ENCODE measurements around the gene QKI.

Gene QKI

GRCh38 chr6:163580311-163581030 lies 166.0 kb downstream of the QKI start:
- Histone ChIP-seq H3K27ac (ENCODE audit: extremely low read depth, low read depth, low read length) (no peak overlapping the region), H3K4me3 (ENCODE audit: low read depth, low read length) (no peak overlapping the region), H3K36me3 (ENCODE audit: control insufficient read depth in 2 of 2, insufficient read depth in 1 of 2, low read length in 2 of 2) (no peaks in the 10 kb centered on the region), H3K4me1 (ENCODE audit: control insufficient read depth, insufficient read depth, low read length) (peaks cover 5% of the 10 kb centered on the region; the same call in 1 of the 2 replicates), H3K9me3 (ENCODE audit: control insufficient read depth, insufficient read depth, low read depth, low read length) (no peaks in the 10 kb centered on the region)
- CTCF ChIA-PET: interaction anchor here (0.6 kb wide), 3 partner anchors 12 to 169 kb away, joined by 3 to 5 read pairs (median 3); no protein-coding TSS in a partner anchor
- POLR2A ChIA-PET: interaction anchor here (0.5 kb wide), 1 partner anchor 276 kb away, joined by 8 read pairs; no protein-coding TSS in a partner anchor
- TF ChIP-seq ZNF623 (tag by site-specific recombination; IDR thresholded peaks at IDR 0.05) (no peak), ZNF521 (tag by site-specific recombination; IDR thresholded peaks at IDR 0.05) (no peak), SETDB1 (IDR thresholded peaks at IDR 0.05; ENCODE audit: insufficient read length, low read length) (no peak), ZNF354C (tag by site-specific recombination; IDR thresholded peaks at IDR 0.05; ENCODE audit: borderline replicate concordance, low read depth) (no peak), ZNF777 (tag by site-specific recombination; IDR thresholded peaks at IDR 0.05; ENCODE audit: borderline replicate concordance) (no peak), ZNF555 (tag by site-specific recombination; conservative IDR thresholded peaks at IDR 0.05) (no peak), ZFP3 (tag by site-specific recombination; IDR thresholded peaks at IDR 0.05; ENCODE audit: low read depth) (no peak), HOXA7 (CRISPR knock-in tag; IDR thresholded peaks at IDR 0.05; ENCODE audit: borderline replicate concordance) (no peak), ZNF155 (tag by site-specific recombination; IDR thresholded peaks at IDR 0.05) (no peak), ZNF114 (tag by site-specific recombination; IDR thresholded peaks at IDR 0.05) (no peak), ZNF530 (tag by site-specific recombination; IDR thresholded peaks at IDR 0.05; ENCODE audit: low read depth) (no peak), ZNF707 (tag by site-specific recombination; IDR thresholded peaks at IDR 0.05) (no peak), ZNF350 (tag by site-specific recombination; IDR thresholded peaks at IDR 0.05) (no peak), ZNF274 (IDR thresholded peaks at IDR 0.05; ENCODE audit: low read length) (no peak), ZNF274 (tag by site-specific recombination; IDR thresholded peaks at IDR 0.05; ENCODE audit: borderline replicate concordance) (no peak), BCL6B (tag by site-specific recombination; IDR thresholded peaks at IDR 0.05) (no peak), ZNF830 (tag by site-specific recombination; IDR thresholded peaks at IDR 0.05; ENCODE audit: low read depth) (no peak), ZNF701 (tag by site-specific recombination; IDR thresholded peaks at IDR 0.05) (no peak), ZBTB20 (tag by site-specific recombination; IDR thresholded peaks at IDR 0.05) (no peak)

- Histone ChIP-seq H3K27ac (ENCODE audit: extremely low read depth, low read depth, low read length) (no peak overlapping the region), H3K9me3 (ENCODE audit: control insufficient read depth, insufficient read depth, low read depth, low read length) (no peaks in the 10 kb centered on the region), H3K4me1 (ENCODE audit: control insufficient read depth, insufficient read depth, low read length) (peaks cover 5% of the 10 kb centered on the region; the same call in 1 of the 2 replicates), H3K36me3 (ENCODE audit: control insufficient read depth in 2 of 2, insufficient read depth in 1 of 2, low read length in 2 of 2) (no peaks in the 10 kb centered on the region), H3K4me3 (ENCODE audit: low read depth, low read length) (no peak overlapping the region)
- ChIA-PET CTCF (no interaction called here), POLR2A (no interaction called here)
- TF ChIP-seq ZNF2 (tag by site-specific recombination; IDR thresholded peaks at IDR 0.05): no peak
- no peak for TF ChIP-seq ZNF223 (tag by site-specific recombination; IDR thresholded peaks at IDR 0.05)
- TF ChIP-seq ZNF473 (tag by site-specific recombination; IDR thresholded peaks at IDR 0.05): no peak
- no peak for TF ChIP-seq ZNF394 (tag by site-specific recombination; IDR thresholded peaks at IDR 0.05; ENCODE audit: borderline replicate concordance)
- no peak for TF ChIP-seq ZNF138 (tag by site-specific recombination; IDR thresholded peaks at IDR 0.05; ENCODE audit: borderline replicate concordance)
- no peak for TF ChIP-seq PATZ1 (tag by site-specific recombination; IDR thresholded peaks at IDR 0.05)
- TF ChIP-seq MYNN (tag by site-specific recombination; IDR thresholded peaks at IDR 0.05; ENCODE audit: borderline replicate concordance): no peak
- TF ChIP-seq ZNF626 (tag by site-specific recombination; IDR thresholded peaks at IDR 0.05): no peak
- no peak for TF ChIP-seq ZNF747 (tag by site-specific recombination; IDR thresholded peaks at IDR 0.05)
- TF ChIP-seq ZNF404 (tag by site-specific recombination; IDR thresholded peaks at IDR 0.05): no peak
- no peak for TF ChIP-seq ZNF580 (tag by site-specific recombination; IDR thresholded peaks at IDR 0.05)
- no peak for TF ChIP-seq ZNF645 (tag by site-specific recombination; IDR thresholded peaks at IDR 0.05)
- no peak for TF ChIP-seq ZNF366 (tag by site-specific recombination; conservative IDR thresholded peaks at IDR 0.05)
- no peak for TF ChIP-seq IKZF3 (tag by site-specific recombination; IDR thresholded peaks at IDR 0.05)
These were observed 169.0 kb downstream of the QKI start for GRCh38 chr6:163583558-163583957.

All from HEK293 (cell line).